Right lobe of liver (tissue), 6 donors: ENCODE results near the gene C17orf100. TPM values are rescaled to one million over a fixed set of nuclear protein-coding genes. Genes with fewer than 3 reads are reported as not detected.

ENCODE experiments used
- ATAC-seq, 4 donors: fragments of 200-7000 bp; cut with Tn5 transposase; one replicate each; pipeline ENCODE4 v1.9.1; 2020; ENCODE audit warnings: mild to moderate bottlenecking in 4 of 4, moderate library complexity in 4 of 4
- DNase-seq, 3 donors: peaks; one replicate each; pipeline ENCODE4 v3.0.0-alpha.2; 2020
- H3K27ac ChIP-seq, 3 donors: fragments of 200-600 bp; one replicate each; pipeline ENCODE4 v1.8.0; 2022
- H3K27me3 ChIP-seq, 2 donors: fragments of 200-600 bp; one replicate each; pipeline ENCODE4 v1.8.0; 2022
- H3K36me3 ChIP-seq, 4 donors: fragments of 200-600 bp; sonication (generic) in 1 of 4; one replicate each; pipeline versions ENCODE4 v1.5.1 to v1.8.0; 2017 to 2022; ENCODE audit warnings: control low read depth in 1 of 4
- H3K4me1 ChIP-seq, 4 donors: fragments of 200-600 bp; sonication (generic) in 1 of 4; one replicate each; pipeline versions ENCODE4 v1.5.1 to v1.8.0; 2017 to 2022; ENCODE audit warnings: control low read depth in 1 of 4
- H3K4me3 ChIP-seq, 3 donors: fragments of 200-600 bp; one replicate each; pipeline ENCODE4 v1.8.0; 2022
- H3K9me3 ChIP-seq, 4 donors: fragments of 200-600 bp; sonication (generic) in 1 of 4; one replicate each; pipeline versions ENCODE4 v1.5.1 to v1.8.0; 2017 to 2022; ENCODE audit warnings: control low read depth in 1 of 4
- CTCF ChIP-seq, 4 donors: fragments of 200-600 bp in 3 of 4; fragments of 450-650 bp in 1 of 4; IDR thresholded peaks; one replicate each; pipeline versions ENCODE4 v1.5.1 to v1.8.0; 2016 to 2022; ENCODE audit warnings: antibody characterized with exemption in 4 of 4, mild to moderate bottlenecking in 2 of 4
- POLR2A ChIP-seq: fragments of 450-650 bp; IDR thresholded peaks from one replicate; pipeline ENCODE4 v1.6.1; 2017; ENCODE audit warnings: antibody characterized with exemption, mild to moderate bottlenecking
- WGBS: methylation state at CpG from one replicate; pipeline ENCODE4 v1.1.6; 2018; ENCODE audit warnings: low coverage, low lambda C conversion rate; ENCODE audit not compliant: insufficient coverage; ENCODE audit errors: missing lambda C conversion rate; 5-methylcytosine and 5-hydroxymethylcytosine counted together
- intact Hi-C, 2 donors: fragments of 100-400 bp; cut with DNase I; formaldehyde crosslinking; loops; one replicate each; pipeline versions ENCODE4 v1.11.2 to v1.14.1; 2022
- total RNA-seq, 6 experiments: library from RNA; depleted of rRNA in 2 of 6; stranded (reverse); fragments of >200 nt in 2 of 6; fragmentation: NEBNext Ultra II Directional in 3 of 6; extraction: Animal tissue kit (Norgen Biotek cat#: 25700) in 3 of 6; gene quantifications; one replicate each; pipeline versions ENCODE4 v1.1.0 to v1.2.4, GENCODE V29; 2016 to 2023
- donor health status: DM: no; HTN: yes; CAD: no.
- donor health status: DM: no; HTN: no; CAD: no.
- donor health status: DM: no; HTN: no; CAD: no.
- donor health status: DM: no; HTN: yes; CAD: no.
- donor health status: DM: no; HTN: yes; CAD: no.

The C17orf100 gene
- total RNA-seq, 6 experiments from 2014 or later, result 1.2 to 4.0 (median 1.9) TPM

DNA sequence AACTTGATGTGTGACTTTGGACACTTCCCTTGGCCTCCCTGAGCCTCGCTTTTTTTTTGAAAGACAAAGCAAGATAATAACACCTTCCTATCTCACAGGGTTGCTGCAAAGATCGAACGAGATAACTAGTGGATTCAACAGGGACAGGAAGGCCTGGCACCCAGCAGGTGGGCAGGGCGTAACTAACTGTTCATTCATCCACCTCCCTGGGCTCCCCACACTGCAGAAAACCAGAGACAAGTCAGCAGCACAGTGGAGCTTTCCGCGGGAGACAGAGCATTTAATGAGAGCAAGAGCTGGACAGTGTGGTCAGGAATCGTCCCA lies 32.9 kb downstream of the C17orf100 start:
- H3K36me3 ChIP-seq, result peaks cover 0 to 17% (median 2%) of the 10 kb centered on the region in 4 donors
- H3K4me3 ChIP-seq, result no peak overlapping the region
- peaks cover 0 to 73% (median 11%) of the 10 kb centered on the region in 4 donors for H3K4me1 ChIP-seq
- peak in 1 of 3 donors; percentile 49 for DNase-seq
- no peak for TF ChIP-seq POLR2A
- TF ChIP-seq CTCF (IDR thresholded peaks at IDR 0.05), result no peak
- intact Hi-C loops, result no loop called here
- WGBS, result 51% methylated on average over 7 of the region's 7 CpGs
- peak; percentile 5 to 41 (median 30) for ATAC-seq
- H3K9me3 ChIP-seq, result no peaks in the 10 kb centered on the region
- H3K27me3 ChIP-seq, result no peaks in the 10 kb centered on the region
- H3K27ac ChIP-seq, result peak overlapping the region in 1 of 3 donors; percentile 40

- H3K36me3 ChIP-seq, result peaks cover 0 to 22% (median 2%) of the 10 kb centered on the region in 4 donors
- ATAC-seq (peak; percentile 0 to 16 (median 8)), DNase-seq (peak in 1 of 3 donors; percentile 52)
- 75% methylated on average over 12 of the region's 14 CpGs for WGBS
- no peak overlapping the region for H3K4me3 ChIP-seq
- no peaks in the 10 kb centered on the region for H3K27me3 ChIP-seq
- peak overlapping the region in 1 of 3 donors; percentile 40 for H3K27ac ChIP-seq
- intact Hi-C loops, result no loop called here
- no peaks in the 10 kb centered on the region for H3K9me3 ChIP-seq
- TF ChIP-seq CTCF (IDR thresholded peaks at IDR 0.05) (no peak), POLR2A (no peak)
- peaks cover 0 to 77% (median 11%) of the 10 kb centered on the region in 4 donors for H3K4me1 ChIP-seq
Measured at GRCh38 chr17:6684881-6685767, 33.6 kb downstream of the C17orf100 start.

- H3K36me3 ChIP-seq, result peaks cover 0 to 31% (median 7%) of the 10 kb centered on the region in 4 donors
- peak overlapping the region in 1 of 3 donors; percentile 40 for H3K27ac ChIP-seq
- no peak for DNase-seq
- no peak overlapping the region for H3K4me3 ChIP-seq
- 50% methylated on average over 2 of the region's 4 CpGs for WGBS
- TF ChIP-seq CTCF (IDR thresholded peaks at IDR 0.05) (no peak), POLR2A (no peak)
- peaks cover 0 to 77% (median 11%) of the 10 kb centered on the region in 4 donors for H3K4me1 ChIP-seq
- no peaks in the 10 kb centered on the region for H3K9me3 ChIP-seq
- ATAC-seq, result peak; percentile 3 to 31 (median 18)
- intact Hi-C loops, result no loop called here
- H3K27me3 ChIP-seq, result no peaks in the 10 kb centered on the region
Measured at GRCh38 chr17:6686026-6686425, 34.5 kb downstream of the C17orf100 start.

DNA sequence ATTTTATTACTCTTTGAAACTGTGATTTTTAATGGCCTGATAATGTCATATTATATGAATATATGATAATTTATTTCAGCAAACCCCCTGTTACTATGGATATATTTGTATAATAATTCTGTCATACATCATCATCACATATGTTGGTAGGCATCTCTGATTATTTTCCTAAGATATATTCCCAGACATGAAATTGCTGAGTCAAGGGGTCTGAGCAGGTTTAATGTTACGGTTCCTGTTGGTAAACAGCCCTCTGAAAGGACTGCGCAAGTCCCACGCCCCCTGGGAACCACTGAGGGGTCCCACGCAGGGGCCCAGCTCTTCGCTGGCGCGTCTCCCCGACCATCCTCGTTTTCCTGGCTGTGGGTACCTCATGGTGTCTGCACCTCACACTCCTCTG lies 37.4 kb downstream of the C17orf100 start:
- Histone ChIP-seq H3K27me3 (no peaks in the 10 kb centered on the region), H3K27ac (no peak overlapping the region), H3K4me1 (peaks cover 0 to 55% (median 7%) of the 10 kb centered on the region in 4 donors), H3K36me3 (peaks cover 0 to 58% (median 20%) of the 10 kb centered on the region in 4 donors), H3K9me3 (no peaks in the 10 kb centered on the region), H3K4me3 (no peak overlapping the region)
- TF ChIP-seq POLR2A, result no peak
- no peak for TF ChIP-seq CTCF (IDR thresholded peaks at IDR 0.05)
- intact Hi-C loops, result no loop called here
- no peak for ATAC-seq
- peak in 1 of 3 donors; percentile 31 for DNase-seq
- 96% methylated on average over 9 of the region's 9 CpGs for WGBS
